PC-3 (cell line): ENCODE measurements around the gene PLA2G4A. TPM values are rescaled to one million over a fixed set of nuclear protein-coding genes. Genes with fewer than 3 reads are reported as not detected.

Source experiments
- ATAC-seq: fragments of 200-7000 bp; cut with Tn5 transposase; 2 replicates; pipeline ENCODE4 v1.9.1; 2020; ENCODE audit warnings: mild to moderate bottlenecking, moderate library complexity
- BruUV-seq: library from RNA; stranded (reverse); fragments of 400-500 nt; replicated peaks from 2 replicates; lab custom pipeline; 2021; lab: Mats Ljungman, UMichigan
- CTCF ChIA-PET: fragments of 300-600 bp; sonication (Branson Sonifier 250); formaldehyde crosslinking; loops from one replicate; lab custom pipeline; 2022; ENCODE audit warnings: antibody characterized with exemption; lab: Charles Lee
- POLR2A ChIA-PET: fragments of 300-600 bp; sonication (Branson Sonifier 250); formaldehyde crosslinking; loops from one replicate; lab custom pipeline; 2022; ENCODE audit warnings: antibody characterized with exemption; ENCODE audit not compliant: unreplicated experiment; lab: Charles Lee
- DNase-seq: peaks from one replicate; pipeline ENCODE4 v3.0.0-alpha.2; 2015
- H2AFZ ChIP-seq: fragments of 300-600 bp; sonication (generic); 2 replicates; pipeline ENCODE4 v1.6.0; 2016; ENCODE audit warnings: antibody characterized with exemption, low read length
- H3F3A ChIP-seq: fragments of 300-600 bp; sonication (generic); one replicate; pipeline ENCODE4 v1.6.0; 2017; ENCODE audit warnings: antibody characterized with exemption, low read length, control low read depth, mild to moderate bottlenecking; ENCODE audit not compliant: unreplicated experiment
- H3K27ac ChIP-seq: fragments of 300-600 bp; sonication (generic); 2 replicates; pipeline ENCODE4 v1.5.1; 2016; ENCODE audit warnings: mild to moderate bottlenecking, low read length
- H3K27me3 ChIP-seq: fragments of 300-600 bp; sonication (generic); 2 replicates; pipeline ENCODE4 v1.6.1; 2016; ENCODE audit warnings: low read length, mixed read lengths
- H3K36me3 ChIP-seq: fragments of 300-600 bp; sonication (generic); 2 replicates; pipeline ENCODE4 v1.6.1; 2016; ENCODE audit warnings: low read depth, mixed run types, low read length, mixed read lengths
- H3K4me1 ChIP-seq: fragments of 300-600 bp; sonication (generic); 2 replicates; pipeline ENCODE4 v1.5.1; 2016; ENCODE audit warnings: low read length; ENCODE audit not compliant: insufficient read depth
- H3K4me2 ChIP-seq: fragments of 300-600 bp; sonication (generic); 2 replicates; pipeline ENCODE4 v1.6.0; 2016; ENCODE audit warnings: low read length
- H3K4me3 ChIP-seq: fragments of 300-600 bp; sonication (generic); 2 replicates; pipeline ENCODE4 v1.5.1; 2016; ENCODE audit warnings: mild to moderate bottlenecking, low read length, mixed read lengths
- H3K79me2 ChIP-seq: fragments of 300-600 bp; sonication (generic); 2 replicates; pipeline ENCODE4 v1.6.1; 2017; ENCODE audit warnings: low read length, mixed read lengths
- H3K9ac ChIP-seq: fragments of 300-600 bp; sonication (generic); 2 replicates; pipeline ENCODE4 v1.6.0; 2016; ENCODE audit warnings: mild to moderate bottlenecking, low read length
- H3K9me2 ChIP-seq: fragments of 300-600 bp; sonication (generic); replicated peaks from 2 replicates; pipeline ENCODE4 v1.6.1; 2016; ENCODE audit warnings: mixed run types, low read length, mixed read lengths
- H3K9me3 ChIP-seq: fragments of 300-600 bp; sonication (generic); 2 replicates; pipeline ENCODE4 v1.6.1; 2016; ENCODE audit warnings: low read length, mixed read lengths
- H4K20me1 ChIP-seq: fragments of 300-600 bp; sonication (generic); 2 replicates; pipeline ENCODE4 v1.6.1; 2016; ENCODE audit warnings: low read length, mixed read lengths
- CTCF ChIP-seq: fragments of 300-600 bp; sonication (generic); conservative IDR thresholded peaks from 2 replicates; pipeline ENCODE4 v1.5.1; 2017; ENCODE audit warnings: antibody characterized with exemption, low read depth, mild to moderate bottlenecking, low read length
- EZH2 ChIP-seq: fragments of 300-600 bp; sonication (generic); IDR thresholded peaks from one replicate; pipeline ENCODE4 v1.6.1; 2017; ENCODE audit warnings: antibody characterized with exemption, mild to moderate bottlenecking, low read length; ENCODE audit not compliant: unreplicated experiment
- EZH2phosphoT487 ChIP-seq: fragments of 300-600 bp; sonication (generic); IDR thresholded peaks from 2 replicates; pipeline ENCODE4 v1.6.1; 2018; ENCODE audit warnings: mild to moderate bottlenecking, antibody characterized with exemption, low read length, borderline replicate concordance
- intact Hi-C: fragments of 100-400 bp; cut with micrococcal nuclease; formaldehyde crosslinking; loops from 2 replicates; pipeline ENCODE4 v1.9.0; 2023
- total RNA-seq: library from RNA; depleted of rRNA; stranded (reverse); fragments of >200 nt; gene quantifications from 2 replicates; pipeline ENCODE4 v1.2.3, GENCODE V29; 2014

PLA2G4A gene
- total RNA-seq, 1 experiment from 2014 or later: 2.3 TPM

- DNase-seq (no peak), ATAC-seq (no peak)
- Histone ChIP-seq H3K4me3 (no peak overlapping the region), H3K27me3 (no peaks in the 10 kb centered on the region), H3K9me3 (no peaks in the 10 kb centered on the region), H3K36me3 (no peaks in the 10 kb centered on the region), H3K79me2 (no peaks in the 10 kb centered on the region), H3K4me2 (no peak overlapping the region), H3K9me2 (no peaks in the 10 kb centered on the region), H2AFZ (no peak overlapping the region), H3K27ac (no peak overlapping the region), H3K4me1 (peaks cover 23% of the 10 kb centered on the region), H3K9ac (0 out of 2 replicates have a peak overlapping the region, but pooled peaks have one; percentile 4), H3F3A (no peaks in the 10 kb centered on the region), H4K20me1 (no peaks in the 10 kb centered on the region)
- TF ChIP-seq EZH2 (no peak), CTCF (no peak), EZH2phosphoT487 (no peak)
- BruUV-seq: no TSS peak
- ChIA-PET POLR2A (interaction anchor here (0.5 kb wide), 1 partner anchor 33 kb away, joined by 3 read pairs; no protein-coding TSS in a partner anchor), CTCF (no interaction called here)
- intact Hi-C loops: loop anchor here (5.0 kb wide), 1 partner anchor 35 kb away; no protein-coding TSS in a partner anchor
These were observed 148.7 kb downstream of the PLA2G4A start for GRCh38 chr1:186977266-186977957.

- DNase-seq (no peak), ATAC-seq (no peak)
- Histone ChIP-seq H3K9me3 (no peaks in the 10 kb centered on the region), H3K27me3 (no peaks in the 10 kb centered on the region), H3K27ac (no peak overlapping the region), H3K4me2 (no peak overlapping the region), H2AFZ (no peak overlapping the region), H3F3A (no peaks in the 10 kb centered on the region), H3K9me2 (no peaks in the 10 kb centered on the region), H4K20me1 (no peaks in the 10 kb centered on the region), H3K9ac (no peak overlapping the region), H3K4me1 (peaks cover 23% of the 10 kb centered on the region), H3K4me3 (no peak overlapping the region), H3K36me3 (no peaks in the 10 kb centered on the region), H3K79me2 (no peaks in the 10 kb centered on the region)
- POLR2A ChIA-PET: no interaction called here
- TF ChIP-seq CTCF (no peak), EZH2 (no peak), EZH2phosphoT487 (no peak)
- CTCF ChIA-PET: no interaction called here
- no TSS peak for BruUV-seq
- intact Hi-C loops: loop anchor here (5.0 kb wide), 1 partner anchor 37 kb away; no protein-coding TSS in a partner anchor
These were observed 150.1 kb downstream of the PLA2G4A start for GRCh38 chr1:186978596-186979556.
